Panc1 (cell line): ENCODE results near the gene FAF2. TPM values are rescaled to one million over a fixed set of nuclear protein-coding genes. Genes with fewer than 3 reads are reported as not detected.

ENCODE experiments used
- ATAC-seq: fragments of 200-7000 bp; cut with Tn5 transposase; 2 replicates; pipeline ENCODE4 v1.9.1; 2020; ENCODE audit warnings: mild to moderate bottlenecking, moderate library complexity
- BruUV-seq: library from RNA; stranded (reverse); fragments of 400-500 nt; replicated peaks from 2 replicates; lab custom pipeline; 2021; lab: Mats Ljungman, UMichigan
- CTCF ChIA-PET: fragments of 300-600 bp; sonication (Branson Sonifier 250); formaldehyde crosslinking; loops from one replicate; lab custom pipeline; 2022; ENCODE audit warnings: antibody characterized with exemption; lab: Charles Lee
- POLR2A ChIA-PET: fragments of 300-600 bp; sonication (Branson Sonifier 250); formaldehyde crosslinking; loops from one replicate; lab custom pipeline; 2022; ENCODE audit warnings: antibody characterized with exemption; lab: Charles Lee
- DNase-seq: peaks from one replicate; pipeline ENCODE4 v3.0.0-alpha.2; 2010; ENCODE audit warnings: low read depth, low spot score
- H3K27ac ChIP-seq: 2 replicates; pipeline ENCODE4 v1.5.1; 2011; ENCODE audit warnings: mild to moderate bottlenecking, low read length, inconsistent platforms
- H3K27me3 ChIP-seq: fragments of 200-500 bp; sonication (Bioruptor generic); 2 replicates; pipeline ENCODE4 v1.6.0; 2014; ENCODE audit warnings: low read length, inconsistent platforms; ENCODE audit not compliant: control insufficient read depth, insufficient read depth
- H3K36me3 ChIP-seq: fragments of 200-500 bp; sonication (Bioruptor generic); 2 replicates; pipeline ENCODE4 v1.5.1; 2014; ENCODE audit warnings: inconsistent platforms, mild to moderate bottlenecking, low read length, moderate library complexity; ENCODE audit not compliant: control insufficient read depth, insufficient read depth
- H3K4me1 ChIP-seq: 2 replicates; pipeline ENCODE4 v1.5.1; 2011; ENCODE audit warnings: inconsistent platforms, mild to moderate bottlenecking, low read length, moderate library complexity; ENCODE audit not compliant: control insufficient read depth, insufficient read depth
- H3K4me3 ChIP-seq, 2 experiments: 2 replicates each; pipeline ENCODE4 v1.5.1; 2011 to 2012; ENCODE audit warnings: low read depth in 2 of 2, low read length in 2 of 2, mild to moderate bottlenecking in 2 of 2, inconsistent platforms in 1 of 2, moderate library complexity in 1 of 2
- H3K9me3 ChIP-seq: fragments of 200-500 bp; sonication (Bioruptor generic); 2 replicates; pipeline ENCODE4 v1.5.1; 2014; ENCODE audit warnings: low read depth, mild to moderate bottlenecking, inconsistent platforms, low read length, moderate library complexity; ENCODE audit not compliant: control insufficient read depth, insufficient read depth
- CTCF ChIP-seq: fragments of 450-650 bp; IDR thresholded peaks from 2 replicates; pipeline ENCODE4 v1.5.1; 2017; ENCODE audit warnings: mild to moderate bottlenecking
- POLR2AphosphoS5 ChIP-seq: IDR thresholded peaks from 2 replicates; pipeline ENCODE4 v1.6.1; 2012; ENCODE audit warnings: mild to moderate bottlenecking, low read depth, low read length, moderate library complexity
- REST ChIP-seq, 2 experiments: IDR thresholded peaks; 2 replicates each; pipeline ENCODE4 v1.6.1; 2011 to 2012; ENCODE audit warnings: low read depth in 2 of 2, control low read depth in 1 of 2, low read length in 1 of 2, mild to moderate bottlenecking in 1 of 2, moderate library complexity in 1 of 2; ENCODE audit not compliant: insufficient read depth in 1 of 2
- SIN3A ChIP-seq: IDR thresholded peaks from 2 replicates; pipeline ENCODE4 v1.6.1; 2012; ENCODE audit warnings: low read depth, mild to moderate bottlenecking, low read length, moderate library complexity, borderline replicate concordance; ENCODE audit not compliant: insufficient read depth
- TCF7L2 ChIP-seq: IDR thresholded peaks from 2 replicates; pipeline ENCODE4 v1.6.1; 2011; ENCODE audit warnings: mild to moderate bottlenecking, low read depth, low read length, inconsistent platforms
- in situ Hi-C: cut with HindIII; loops from 2 replicates; pipeline ENCODE4 v1.10.0; 2016; ENCODE audit warnings: low sequenced_read_pairs, low pct_unique_long_range_greater_than_20kb
- intact Hi-C: fragments of 100-400 bp; cut with micrococcal nuclease; formaldehyde crosslinking; loops from one replicate; pipeline ENCODE4 v1.10.0; 2022; ENCODE audit not compliant: unreplicated experiment
- total RNA-seq: library from RNA; stranded (reverse); gene quantifications from one replicate; pipeline ENCODE4 v1.2.1, GENCODE V29; 2021; ENCODE audit not compliant: unreplicated experiment

FAF2 gene
- total RNA-seq, 1 experiment from 2014 or later = 86.6 TPM

- TF ChIP-seq POLR2AphosphoS5 (no peak), REST (IDR thresholded peaks at IDR 0.05; ENCODE audit: insufficient read depth in 1 of 2, low read depth in 2 of 2, low read length in 1 of 2) (no peak), CTCF (no peak), TCF7L2 (no peak)
- ATAC-seq (no peak), DNase-seq (no peak)
- Histone ChIP-seq H3K9me3 (no peaks in the 10 kb centered on the region), H3K4me1 (peaks cover 25% of the 10 kb centered on the region), H3K4me3 (no peak within 1 kb of the TSS), H3K36me3 (no peaks in the 10 kb centered on the region), H3K27me3 (no peaks in the 10 kb centered on the region), H3K27ac (peak within 1 kb of the TSS; percentile 59)
- BruUV-seq = no TSS peak
- intact Hi-C loops = no loop called here
- CTCF ChIA-PET = interaction anchor here (0.6 kb wide), 1 partner anchor 120 kb away, joined by 15 read pairs; no protein-coding TSS in a partner anchor
- POLR2A ChIA-PET = interaction anchor here (0.6 kb wide), 1 partner anchor 40 kb away, joined by 8 read pairs; no protein-coding TSS in a partner anchor
- in situ Hi-C loops = no loop called here
Measured at GRCh38 chr5:176548967-176549444, 100.8 kb downstream of the FAF2 start, which contains the start of gene CDHR2. CDHR2 (plus strand) TSS chr5:176549342; CDS start chr5:176565353, 16,011 bp downstream.

- Histone ChIP-seq H3K27ac (peak overlapping the region; percentile 15; the same call in 1 of the 2 replicates), H3K27me3 (no peaks in the 10 kb centered on the region), H3K9me3 (no peaks in the 10 kb centered on the region), H3K4me3 (no peak overlapping the region), H3K36me3 (no peaks in the 10 kb centered on the region), H3K4me1 (peaks cover 25% of the 10 kb centered on the region)
- ChIA-PET POLR2A (interaction anchor here (0.5 kb wide), 1 partner anchor 8 kb away, joined by 3 read pairs; no protein-coding TSS in a partner anchor), CTCF (interaction anchor here (0.6 kb wide), 1 partner anchor 121 kb away, joined by 15 read pairs; no protein-coding TSS in a partner anchor)
- in situ Hi-C loops (no loop called here), intact Hi-C loops (no loop called here)
- TF ChIP-seq SIN3A = no peak
- no peak for TF ChIP-seq REST (IDR thresholded peaks at IDR 0.05; ENCODE audit: insufficient read depth in 1 of 2, low read depth in 2 of 2, low read length in 1 of 2)
- no peak for TF ChIP-seq TCF7L2
- no peak for TF ChIP-seq POLR2AphosphoS5
- no peak for TF ChIP-seq CTCF
- no peak for DNase-seq
- ATAC-seq = peak; percentile 39
- BruUV-seq = no TSS peak
Measured at GRCh38 chr5:176549871-176550270, 101.7 kb downstream of the FAF2 start.
